Measurements from ENCODE around the gene TMEM80.

DNA sequence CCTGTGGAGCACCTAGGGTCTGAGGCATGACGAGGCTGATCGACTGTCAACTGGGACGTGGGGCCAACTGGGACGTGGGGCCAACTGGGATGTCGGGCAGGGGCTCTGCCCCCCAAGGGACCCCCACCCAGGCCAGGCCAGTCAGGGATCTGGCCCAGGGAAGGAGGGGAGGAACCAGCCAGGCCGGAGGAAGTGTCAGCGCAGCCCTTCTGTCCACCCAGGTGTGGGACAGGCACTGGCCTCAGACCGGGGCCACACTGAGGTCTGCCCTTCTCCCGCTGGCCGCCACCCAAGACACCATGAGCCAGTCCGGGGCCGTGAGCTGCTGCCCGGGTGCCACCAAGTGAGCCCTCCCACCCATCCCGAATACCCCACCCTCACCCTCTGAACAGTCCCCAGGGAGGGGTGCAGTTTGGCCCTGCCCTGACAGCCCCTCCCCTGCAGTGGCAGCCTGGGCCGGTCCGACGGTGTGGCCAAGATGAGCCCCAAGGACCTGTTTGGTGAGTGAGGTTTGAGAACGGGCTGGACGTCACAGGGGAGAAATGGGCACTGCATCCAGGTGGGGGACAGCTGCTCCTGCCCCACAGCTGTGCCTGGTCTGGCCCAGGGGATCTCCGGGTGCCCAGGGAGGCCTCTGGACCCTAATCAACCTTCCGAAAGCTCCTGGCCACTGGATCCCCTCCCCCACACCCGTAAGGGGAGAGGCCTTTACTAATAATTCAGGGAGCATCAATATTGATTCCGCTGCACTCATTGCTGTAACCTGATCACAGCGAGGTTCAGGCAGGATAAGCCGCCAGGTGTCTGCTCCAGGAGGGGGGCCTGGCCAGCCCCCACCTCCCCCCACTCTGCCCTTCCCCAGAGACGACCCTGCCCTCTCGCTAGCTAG, 13.7 kb downstream of the TMEM80 start:
- no peak for TF ChIP-seq EZH2 (IDR thresholded peaks at IDR 0.05; ENCODE audit: borderline replicate concordance, low read depth, low read length, poor library complexity, severe bottlenecking)
- TF ChIP-seq, protein P1, sequence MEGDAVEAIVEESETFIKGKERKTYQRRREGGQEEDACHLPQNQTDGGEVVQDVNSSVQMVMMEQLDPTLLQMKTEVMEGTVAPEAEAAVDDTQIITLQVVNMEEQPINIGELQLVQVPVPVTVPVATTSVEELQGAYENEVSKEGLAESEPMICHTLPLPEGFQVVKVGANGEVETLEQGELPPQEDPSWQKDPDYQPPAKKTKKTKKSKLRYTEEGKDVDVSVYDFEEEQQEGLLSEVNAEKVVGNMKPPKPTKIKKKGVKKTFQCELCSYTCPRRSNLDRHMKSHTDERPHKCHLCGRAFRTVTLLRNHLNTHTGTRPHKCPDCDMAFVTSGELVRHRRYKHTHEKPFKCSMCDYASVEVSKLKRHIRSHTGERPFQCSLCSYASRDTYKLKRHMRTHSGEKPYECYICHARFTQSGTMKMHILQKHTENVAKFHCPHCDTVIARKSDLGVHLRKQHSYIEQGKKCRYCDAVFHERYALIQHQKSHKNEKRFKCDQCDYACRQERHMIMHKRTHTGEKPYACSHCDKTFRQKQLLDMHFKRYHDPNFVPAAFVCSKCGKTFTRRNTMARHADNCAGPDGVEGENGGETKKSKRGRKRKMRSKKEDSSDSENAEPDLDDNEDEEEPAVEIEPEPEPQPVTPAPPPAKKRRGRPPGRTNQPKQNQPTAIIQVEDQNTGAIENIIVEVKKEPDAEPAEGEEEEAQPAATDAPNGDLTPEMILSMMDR (conservative IDR thresholded peaks at IDR 0.05; ENCODE audit: low read depth, low read length) = no peak
